GM23338 (cell line): ENCODE data around the gene STON2. TPM values are rescaled to one million over a fixed set of nuclear protein-coding genes. Genes with fewer than 3 reads are reported as not detected.

ENCODE experiments used
- ATAC-seq: fragments of 200-7000 bp; cut with Tn5 transposase; 3 replicates; pipeline ENCODE4 v1.9.1; 2020
- DNase-seq: peaks from one replicate; pipeline ENCODE4 v3.0.0-alpha.2; 2015; ENCODE audit warnings: low spot score
- H2AFZ ChIP-seq: fragments of 200-600 bp; sonication (generic); 2 replicates; pipeline ENCODE4 v1.8.0; 2016; ENCODE audit warnings: antibody characterized with exemption, mild to moderate bottlenecking, moderate library complexity
- H3F3A ChIP-seq: fragments of 200-600 bp; sonication (generic); replicated peaks from 2 replicates; pipeline ENCODE4 v1.8.0; 2017; ENCODE audit warnings: antibody characterized with exemption, mixed run types, low read depth
- H3K27ac ChIP-seq: fragments of 200-600 bp; sonication (generic); 2 replicates; pipeline ENCODE4 v1.6.1; 2016; ENCODE audit warnings: low read depth
- H3K27me3 ChIP-seq: fragments of 200-600 bp; sonication (generic); 2 replicates; pipeline ENCODE4 v1.8.0; 2016; ENCODE audit warnings: mild to moderate bottlenecking, mixed run types, moderate library complexity; ENCODE audit not compliant: insufficient read depth
- H3K36me3 ChIP-seq: fragments of 200-600 bp; sonication (generic); 2 replicates; pipeline ENCODE4 v1.8.0; 2016; ENCODE audit warnings: mild to moderate bottlenecking; ENCODE audit not compliant: insufficient read depth
- H3K4me1 ChIP-seq: fragments of 200-600 bp; sonication (generic); 2 replicates; pipeline ENCODE4 v1.8.0; 2016; ENCODE audit warnings: mild to moderate bottlenecking, moderate library complexity; ENCODE audit not compliant: insufficient read depth
- H3K4me2 ChIP-seq: fragments of 200-600 bp; sonication (generic); 2 replicates; pipeline ENCODE4 v1.7.1; 2017; ENCODE audit warnings: mixed run types
- H3K4me3 ChIP-seq: fragments of 200-600 bp; sonication (generic); 2 replicates; pipeline ENCODE4 v1.6.1; 2016; ENCODE audit warnings: mixed run types
- H3K79me2 ChIP-seq: fragments of 200-600 bp; sonication (generic); replicated peaks from 2 replicates; pipeline ENCODE4 v1.8.0; 2017; ENCODE audit warnings: mild to moderate bottlenecking; ENCODE audit not compliant: insufficient read depth
- H3K9me2 ChIP-seq: fragments of 200-600 bp; sonication (generic); 2 replicates; pipeline ENCODE4 v1.8.0; 2017; ENCODE audit not compliant: insufficient read depth
- H4K20me1 ChIP-seq: fragments of 200-600 bp; sonication (generic); replicated peaks from 2 replicates; pipeline ENCODE4 v1.8.0; 2017; ENCODE audit warnings: mild to moderate bottlenecking; ENCODE audit not compliant: insufficient read depth
- H3K27ac Mint-ChIP-seq: 2 replicates; pipeline ENCODE4 v1.8.0; 2020; ENCODE audit warnings: inconsistent platforms, mild to moderate bottlenecking, moderate library complexity, mixed read lengths
- H3K27me3 Mint-ChIP-seq: 3 replicates; pipeline ENCODE4 v1.8.0; 2022; ENCODE audit warnings: low read depth, mild to moderate bottlenecking, moderate library complexity, mixed read lengths, inconsistent platforms; ENCODE audit not compliant: insufficient read depth, poor library complexity
- H3K36me3 Mint-ChIP-seq: 3 replicates; pipeline ENCODE4 v1.8.0; 2021; ENCODE audit warnings: low read depth, mild to moderate bottlenecking, inconsistent platforms, moderate library complexity, mixed read lengths
- H3K4me1 Mint-ChIP-seq: 3 replicates; pipeline ENCODE4 v1.8.0; 2020; ENCODE audit warnings: mild to moderate bottlenecking, inconsistent platforms, mixed read lengths
- H3K4me3 Mint-ChIP-seq: 3 replicates; pipeline ENCODE4 v1.8.0; 2021; ENCODE audit warnings: moderate library complexity, mild to moderate bottlenecking, inconsistent platforms, mixed read lengths
- H3K9me3 Mint-ChIP-seq: 3 replicates; pipeline ENCODE4 v1.8.0; 2020; ENCODE audit warnings: moderate library complexity, mild to moderate bottlenecking, inconsistent platforms, mixed read lengths
- CREB1 ChIP-seq: fragments of 250-450 bp; sonication (Bioruptor Pico); IDR thresholded peaks from 2 replicates; pipeline ENCODE4 v1.5.0; 2020; ENCODE audit warnings: low read depth, mild to moderate bottlenecking, moderate library complexity
- CTCF ChIP-seq, 2 experiments: fragments of 200-600 bp in 1 of 2; sonication (generic) in 1 of 2; conservative IDR thresholded peaks; 2 replicates each; pipeline versions ENCODE4 v1.5.1 to v1.6.1; 2016 to 2017; ENCODE audit warnings: antibody characterized with exemption in 2 of 2, low read depth in 2 of 2, mild to moderate bottlenecking in 2 of 2, moderate library complexity in 1 of 2
- ETS1 ChIP-seq: IDR thresholded peaks from 2 replicates; pipeline ENCODE4 v1.6.1; 2016; ENCODE audit warnings: antibody characterized with exemption
- EZH2 ChIP-seq: fragments of 200-600 bp; sonication (generic); IDR thresholded peaks from one replicate; pipeline ENCODE4 v1.8.0; 2017; ENCODE audit warnings: antibody characterized with exemption, mild to moderate bottlenecking, low read depth; ENCODE audit not compliant: unreplicated experiment
- JUNB ChIP-seq: IDR thresholded peaks from one replicate; pipeline ENCODE4 v1.6.1; 2016; ENCODE audit warnings: antibody characterized with exemption; ENCODE audit not compliant: unreplicated experiment
- NANOG ChIP-seq: IDR thresholded peaks from 2 replicates; pipeline ENCODE4 v1.6.1; 2016; ENCODE audit warnings: antibody characterized with exemption, borderline replicate concordance
- REST ChIP-seq: IDR thresholded peaks from one replicate; pipeline ENCODE4 v1.6.1; 2018; ENCODE audit warnings: antibody characterized with exemption; ENCODE audit not compliant: unreplicated experiment
- STAT1 ChIP-seq: IDR thresholded peaks from one replicate; pipeline ENCODE4 v1.6.1; 2016; ENCODE audit warnings: antibody characterized with exemption; ENCODE audit not compliant: unreplicated experiment
- ZNF114 ChIP-seq: fragments of 250-450 bp; sonication (Bioruptor Pico); IDR thresholded peaks from 2 replicates; pipeline ENCODE4 v1.5.0; 2020; ENCODE audit warnings: mild to moderate bottlenecking, moderate library complexity
- ZNF462 ChIP-seq: fragments of 250-450 bp; sonication (Bioruptor Pico); IDR thresholded peaks from 2 replicates; pipeline ENCODE4 v1.5.0; 2020; ENCODE audit warnings: mild to moderate bottlenecking, moderate library complexity
- polyA plus RNA-seq: library from polyadenylated mRNA; unstranded; fragments of >200 nt; fragmentation: Nextera tagmentation; extraction: Ambion mirVana; gene quantifications from 2 replicates; pipeline ENCODE4 v1.2.1, GENCODE V29; 2016
- total RNA-seq: library from RNA; depleted of rRNA; stranded (reverse); fragments of >200 nt; shearing (Covaris generic); gene quantifications from 2 replicates; pipeline ENCODE4 v1.2.3, GENCODE V29; 2014

The STON2 gene
- total and polyA plus RNA-seq, 2 experiments from 2014 or later = 8.2 to 71.0 TPM

GRCh38 chr14:81348061-81348460, 52.1 kb downstream of the STON2 start (continued):
- TF ChIP-seq CTCF (conservative IDR thresholded peaks at IDR 0.05; ENCODE audit: low read depth in 2 of 2) (no peak), JUNB (no peak), NANOG (no peak), STAT1 (no peak), CREB1 (CRISPR knock-in tag) (no peak)

- peaks cover 3% of the 10 kb centered on the region for H3K27me3 Mint-ChIP-seq
- no peak overlapping the region for H3K4me3 Mint-ChIP-seq
- no peak for ATAC-seq
- H4K20me1 ChIP-seq = 0 out of 2 replicates have a peak, but pooled peaks cover 9% of the 10 kb centered on the region
- peaks cover 14% of the 10 kb centered on the region; the same call in 2 of the 3 replicates for H3K4me1 Mint-ChIP-seq
- H3F3A ChIP-seq = no peaks in the 10 kb centered on the region
- H3K36me3 ChIP-seq = no peaks in the 10 kb centered on the region
- H2AFZ ChIP-seq = no peak overlapping the region
- DNase-seq = no peak
- H3K4me2 ChIP-seq = no peak overlapping the region
- no peaks in the 10 kb centered on the region for H3K27me3 ChIP-seq
- H3K9me3 Mint-ChIP-seq = no peaks in the 10 kb centered on the region
- H3K27ac Mint-ChIP-seq = no peak overlapping the region
- no peaks in the 10 kb centered on the region for H3K9me2 ChIP-seq
- peaks cover 45% of the 10 kb centered on the region for H3K79me2 ChIP-seq
- no peak overlapping the region for H3K4me3 ChIP-seq
- 0 out of 2 replicates have a peak, but pooled peaks cover 5% of the 10 kb centered on the region for H3K4me1 ChIP-seq
- no peaks in the 10 kb centered on the region for H3K36me3 Mint-ChIP-seq
- H3K27ac ChIP-seq = no peak overlapping the region
- TF ChIP-seq JUNB = no peak
- no peak for TF ChIP-seq ZNF114 (CRISPR knock-in tag)
- no peak for TF ChIP-seq ETS1
- TF ChIP-seq STAT1 = no peak
- TF ChIP-seq EZH2 = no peak
- TF ChIP-seq CTCF (conservative IDR thresholded peaks at IDR 0.05; ENCODE audit: low read depth in 2 of 2) = no peak
- TF ChIP-seq REST = no peak
- TF ChIP-seq ZNF462 = no peak
These were observed 54.3 kb downstream of the STON2 start for GRCh38 chr14:81345781-81346180.
